T47D (cell line): Measurements from ENCODE around the gene SLCO2A1.
A peak's percentile ranks its signal among the peaks of the same experiment; 100 is the strongest.

Experiments
- DNase-seq, 2 experiments: peaks; one replicate each; pipeline versions ENCODE4 v3.0.0 to v3.0.0-alpha.2; 2011 to 2012; ENCODE audit warnings: low read depth in 1 of 2, low spot score in 1 of 2
- JUND ChIP-seq: IDR thresholded peaks from 2 replicates; pipeline ENCODE4 v1.6.1; 2012; ENCODE audit warnings: low read depth
- in situ Hi-C: cut with HindIII; loops from 2 replicates; pipeline ENCODE4 v1.10.0; 2016; ENCODE audit warnings: low sequenced_read_pairs, low pct_unique_long_range_greater_than_20kb

Gene SLCO2A1

DNA sequence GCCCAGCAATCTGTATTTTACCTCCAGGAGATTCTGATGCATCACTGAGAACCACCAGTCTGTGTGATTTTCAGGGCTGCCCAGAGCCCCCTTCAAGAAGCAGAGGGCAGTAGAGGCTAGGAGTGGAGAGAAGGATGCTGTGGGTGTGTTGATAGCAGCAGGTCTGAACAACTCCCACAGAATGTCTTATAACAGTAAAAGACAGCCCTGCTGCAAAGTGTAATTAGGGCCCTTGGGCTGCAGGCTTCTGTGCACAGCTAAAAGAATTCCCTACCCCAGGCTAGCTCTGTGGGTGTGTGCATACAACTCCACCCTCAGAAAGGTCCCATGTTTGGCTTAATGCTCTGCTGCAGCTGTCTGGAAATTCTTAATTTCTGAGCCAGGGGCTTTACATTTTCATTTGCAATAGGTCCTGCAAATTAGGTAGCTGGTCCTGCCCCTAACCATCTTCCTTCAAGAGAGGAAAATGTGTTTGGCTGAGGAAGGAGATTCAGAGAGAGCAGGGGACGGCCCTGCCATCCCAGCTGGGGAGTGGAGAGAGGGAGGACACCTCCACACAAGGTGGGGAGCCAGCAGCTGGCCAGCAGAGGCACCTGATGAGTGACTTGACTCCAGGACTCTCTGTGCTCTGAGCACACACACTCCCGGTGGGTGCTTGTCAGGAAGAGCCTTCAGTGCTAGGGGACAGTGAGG is 90.8 kb downstream of the SLCO2A1 start:
- in situ Hi-C loops, result no loop called here
- peak in 1 of 2 experiments; percentile 14 for DNase-seq

DNA sequence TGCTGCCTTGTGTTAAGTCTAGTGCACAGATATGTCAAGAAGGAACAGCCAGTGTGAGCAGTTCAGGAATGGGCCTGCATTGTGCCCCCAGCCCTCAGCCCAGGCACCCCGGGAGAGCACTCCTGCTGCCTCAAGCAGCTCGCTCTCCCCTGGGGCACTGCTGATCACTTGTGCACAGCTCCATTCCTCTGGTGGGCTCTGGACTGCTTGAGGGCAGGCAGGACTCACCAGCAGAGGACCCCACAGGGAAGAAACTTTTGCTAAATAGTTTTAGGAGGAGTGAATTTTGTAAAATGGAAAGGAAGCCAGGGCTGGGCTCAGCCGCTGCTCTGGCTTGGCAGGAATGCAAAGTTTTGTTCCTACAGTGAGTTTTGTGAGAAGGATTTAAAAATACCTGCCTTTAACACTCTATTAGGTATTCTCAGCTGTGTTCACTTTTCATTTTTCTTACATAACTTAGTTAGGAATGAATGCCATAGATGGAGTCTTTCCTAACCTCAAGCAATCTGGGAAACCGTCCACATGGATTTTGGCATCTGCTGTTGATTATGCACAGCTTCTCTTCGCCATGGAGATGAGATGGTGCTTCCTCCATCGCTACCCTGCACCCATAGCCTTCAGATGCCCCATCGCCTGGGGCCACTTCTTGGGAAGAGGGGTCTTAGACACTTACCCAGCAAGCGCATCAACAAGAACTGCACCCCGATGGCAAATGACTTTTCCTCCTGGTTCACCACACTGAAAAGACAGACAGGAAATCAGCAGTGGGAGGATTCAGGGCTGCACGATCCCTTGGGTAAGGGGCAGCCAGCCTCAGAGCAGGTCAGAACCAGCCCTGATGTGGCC is 91.7 kb downstream of the SLCO2A1 start:
- no peak for DNase-seq
- in situ Hi-C loops, result no loop called here
- TF ChIP-seq JUND, result no peak

More for the DNA sequence above, 90.8 kb downstream of the SLCO2A1 start:
- no peak for TF ChIP-seq JUND

DNA sequence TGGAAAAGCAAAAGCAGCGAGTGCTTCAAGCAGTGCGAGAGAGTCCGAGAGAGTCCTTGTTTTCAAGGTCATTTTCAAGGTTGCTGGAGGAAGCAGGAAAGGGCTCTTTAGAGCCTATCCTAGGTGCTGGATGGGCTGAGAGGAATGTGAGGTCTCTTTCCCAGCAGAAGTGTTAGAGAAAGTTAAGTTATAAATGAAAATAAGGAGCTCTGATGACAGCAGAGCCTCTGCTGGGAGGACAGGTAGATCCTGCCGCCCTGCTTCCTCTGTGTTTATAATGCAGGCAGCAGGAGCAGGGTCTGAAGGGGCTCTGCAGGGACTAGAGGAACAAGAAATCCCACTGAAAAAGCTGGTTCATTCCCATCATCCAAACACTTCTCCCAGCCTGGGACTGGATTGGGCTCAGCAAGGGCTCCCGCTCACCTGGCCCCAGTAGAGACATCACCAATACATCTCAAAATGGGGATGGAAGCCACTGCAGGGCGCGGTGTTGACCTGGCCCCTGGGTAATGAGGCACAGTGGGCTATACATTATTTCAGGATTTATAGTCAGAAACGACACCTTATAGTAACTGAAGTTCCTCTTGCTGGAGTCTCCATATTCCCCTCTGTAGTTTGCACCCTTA is 92.6 kb downstream of the SLCO2A1 start:
- no peak for TF ChIP-seq JUND
- in situ Hi-C loops, result no loop called here
- no peak for DNase-seq

DNA sequence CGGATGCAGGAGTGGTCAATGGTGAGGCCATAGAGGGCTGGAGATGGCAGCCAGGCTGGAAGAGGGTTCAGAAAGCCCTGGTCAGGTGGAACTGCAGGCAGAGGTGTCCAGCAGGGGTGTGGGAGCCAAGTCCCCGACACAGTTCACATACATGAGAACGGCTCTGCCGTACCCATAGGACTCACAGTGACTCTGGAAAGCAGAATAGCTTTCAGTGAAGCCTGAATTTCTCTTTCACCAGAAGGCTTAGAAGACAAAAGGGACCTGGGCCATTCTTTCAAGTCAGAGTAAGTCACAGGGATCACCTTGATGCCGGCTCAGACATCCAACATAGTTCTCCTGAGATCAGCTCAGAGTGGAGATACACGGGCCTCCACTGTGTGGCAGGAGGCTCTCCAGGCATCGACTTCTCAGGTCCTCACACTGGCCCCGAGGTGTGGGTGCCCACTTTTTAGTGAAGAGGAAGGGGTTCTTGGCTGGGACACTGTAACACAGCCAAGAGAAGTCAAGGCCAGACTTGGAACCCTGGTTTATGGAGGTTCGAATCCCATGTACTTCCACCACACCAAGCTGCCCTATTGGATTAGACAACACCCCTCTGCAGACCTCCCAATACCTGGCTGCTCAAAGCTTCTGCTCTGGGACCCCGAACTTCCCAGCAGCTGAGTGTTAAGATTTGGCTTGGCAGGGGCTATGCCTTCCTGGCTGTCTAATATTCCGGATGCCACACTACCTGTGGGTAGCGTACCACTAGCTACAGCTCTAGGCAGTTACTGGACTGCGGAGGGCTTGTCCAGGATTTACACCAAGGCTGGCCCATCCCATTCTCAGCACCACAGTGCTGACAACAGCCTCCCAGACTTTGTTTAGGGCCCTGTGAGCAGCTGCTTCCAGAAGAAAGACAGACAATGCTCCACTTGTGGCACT is 93.6 kb downstream of the SLCO2A1 start:
- in situ Hi-C loops, result no loop called here
- no peak for TF ChIP-seq JUND

DNA sequence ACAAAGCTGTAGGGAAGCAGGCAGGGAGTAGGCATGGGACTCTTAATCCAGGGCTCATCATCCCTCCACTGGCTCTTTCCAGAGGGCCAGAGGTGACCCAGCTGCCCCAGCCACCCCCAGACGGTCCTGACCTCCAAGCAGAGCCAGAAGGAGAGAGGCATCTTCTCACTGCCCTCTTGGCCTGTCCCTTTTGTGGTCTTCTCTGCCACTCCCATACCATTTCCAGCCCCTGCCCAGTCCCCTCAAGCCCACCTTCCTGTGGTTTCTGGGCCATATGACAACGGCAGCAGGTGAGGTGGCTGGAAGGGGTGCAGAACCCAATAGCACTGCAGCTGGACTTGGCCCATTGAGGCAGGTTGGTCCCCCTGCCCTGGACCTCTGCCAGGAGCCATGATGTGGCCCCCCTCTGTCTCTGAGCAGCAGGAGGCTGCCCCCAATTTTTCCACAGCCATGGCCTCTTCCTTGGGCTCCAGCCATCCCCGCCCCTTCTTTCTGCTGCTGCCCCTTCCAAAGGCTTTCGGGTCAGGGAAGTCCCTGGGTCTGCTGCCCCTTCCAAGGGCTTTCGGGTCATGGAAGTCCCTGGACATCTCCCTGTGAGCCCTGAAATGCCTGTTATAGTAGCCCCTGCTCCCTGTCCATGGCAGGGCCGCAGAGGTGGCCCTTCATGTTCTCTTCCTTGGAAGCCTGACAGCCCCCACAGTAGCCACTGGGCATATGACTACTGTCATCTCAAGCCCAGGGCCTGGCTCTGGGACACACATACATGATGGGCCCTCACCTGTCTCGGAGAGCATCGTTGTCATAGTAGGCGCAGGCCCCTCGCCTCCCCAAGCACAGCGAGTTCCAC is 94.5 kb downstream of the SLCO2A1 start:
- in situ Hi-C loops, result no loop called here
- DNase-seq, result no peak
- no peak for TF ChIP-seq JUND

More for the DNA sequence above, 93.6 kb downstream of the SLCO2A1 start:
- DNase-seq, result no peak

DNA sequence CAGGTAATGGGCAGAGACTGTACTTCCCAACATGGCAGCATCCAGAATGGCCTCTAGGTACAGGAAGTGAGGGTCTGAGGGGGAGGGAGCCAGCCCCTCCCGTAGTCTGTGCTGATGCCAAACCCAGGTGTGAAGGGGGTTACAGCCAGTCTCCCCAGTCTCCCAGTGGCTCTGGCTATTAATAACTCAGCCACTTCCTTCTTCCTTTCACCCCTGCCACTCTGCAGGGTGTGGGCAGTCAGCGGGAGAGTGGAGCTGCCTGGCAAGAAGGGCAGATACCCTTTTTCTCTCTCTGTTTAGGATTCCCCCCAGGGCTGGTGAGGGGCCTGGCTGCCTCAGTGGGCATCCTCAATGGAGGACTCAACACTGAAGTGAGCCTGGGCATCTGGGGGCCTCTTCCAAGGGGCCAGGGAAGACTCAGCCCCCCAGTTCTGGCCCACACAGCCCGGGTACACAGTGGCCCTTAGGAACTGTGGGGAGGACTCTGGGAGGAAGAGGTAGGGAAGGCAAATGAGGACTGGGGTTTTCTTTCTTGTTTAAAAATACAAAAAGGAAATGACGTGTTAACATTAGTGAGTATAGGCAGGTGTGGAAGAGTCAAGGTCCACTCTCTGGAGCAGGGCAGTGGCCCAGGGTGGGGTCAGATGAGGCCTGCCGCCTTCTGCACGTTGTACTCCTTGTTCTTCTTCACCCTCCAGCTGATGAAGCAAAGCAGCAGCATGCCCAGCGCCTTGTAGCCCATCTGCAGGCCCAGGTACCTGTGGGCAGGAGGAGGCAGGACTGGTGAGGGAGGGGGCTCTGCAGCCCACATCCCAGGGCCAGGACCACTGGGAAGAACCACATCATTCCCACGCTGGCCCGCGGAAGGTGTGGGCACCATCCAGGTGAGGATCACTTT is 95.4 kb downstream of the SLCO2A1 start:
- in situ Hi-C loops, result no loop called here
- no peak for DNase-seq
- no peak for TF ChIP-seq JUND

DNA sequence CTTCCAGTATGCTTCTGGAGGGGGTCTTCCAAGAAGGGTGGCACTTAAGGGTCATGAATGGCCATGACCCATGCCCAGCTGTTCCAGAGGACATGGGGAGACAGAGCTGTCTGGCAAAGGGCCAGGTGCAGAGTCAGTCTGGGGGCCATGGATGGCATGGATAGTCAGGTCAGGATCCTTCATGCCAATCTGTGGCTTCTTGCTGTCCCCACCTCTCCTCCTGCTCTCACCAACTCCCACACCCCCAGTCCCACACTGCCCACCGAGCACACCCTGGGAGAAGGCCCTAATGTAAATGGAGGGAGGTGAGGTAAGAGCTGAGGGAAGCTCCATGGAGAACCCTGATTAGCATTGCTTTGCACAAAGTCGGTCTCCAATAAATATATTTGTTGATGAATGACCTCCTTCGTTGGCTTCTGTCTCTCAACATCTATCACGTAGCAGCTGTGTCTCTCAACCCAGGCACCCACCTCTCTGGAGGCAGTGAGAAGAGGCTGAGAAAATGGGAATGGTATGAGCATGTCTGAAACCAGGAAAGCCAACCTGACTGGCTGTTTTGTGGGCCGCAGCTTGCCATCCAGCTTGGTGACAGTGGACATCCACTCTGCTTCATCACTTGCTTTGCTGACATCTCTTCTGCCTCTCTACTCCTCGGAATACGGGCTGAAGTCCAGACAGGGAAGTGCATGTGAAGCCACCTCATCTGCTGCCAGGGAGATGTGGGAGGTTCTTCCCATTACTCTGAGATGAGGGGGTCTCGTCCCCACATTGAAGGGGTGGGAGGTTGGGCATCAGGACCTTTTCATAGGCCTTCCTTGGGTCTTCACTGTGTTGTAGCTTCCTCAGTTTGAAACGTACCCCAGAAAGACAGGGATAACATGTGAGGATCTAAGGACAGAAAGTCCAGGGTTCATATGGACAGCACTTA is 96.4 kb downstream of the SLCO2A1 start:
- no peak for TF ChIP-seq JUND
- in situ Hi-C loops, result no loop called here
- DNase-seq, result no peak

DNA sequence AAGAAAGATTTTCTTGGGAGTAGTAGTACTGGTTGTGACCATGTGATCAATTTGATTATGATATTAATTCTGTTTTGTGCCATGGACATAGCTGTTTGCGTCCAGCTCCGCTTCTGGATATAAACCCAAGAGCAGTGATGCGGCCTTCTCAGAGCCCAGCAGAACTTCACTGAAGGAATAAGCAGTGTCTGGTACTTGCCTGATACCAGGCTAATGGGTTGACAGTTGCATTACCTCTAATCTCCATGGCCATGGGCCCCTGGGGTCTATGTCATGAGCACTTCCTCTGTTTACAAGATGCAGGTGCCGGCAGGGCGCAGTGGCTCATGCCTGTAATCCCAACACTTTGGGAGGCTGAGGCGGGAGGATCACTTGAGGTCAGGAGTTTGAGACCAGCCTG is 97.7 kb downstream of the SLCO2A1 start:
- TF ChIP-seq JUND, result no peak
- no peak for DNase-seq
- in situ Hi-C loops, result no loop called here

DNA sequence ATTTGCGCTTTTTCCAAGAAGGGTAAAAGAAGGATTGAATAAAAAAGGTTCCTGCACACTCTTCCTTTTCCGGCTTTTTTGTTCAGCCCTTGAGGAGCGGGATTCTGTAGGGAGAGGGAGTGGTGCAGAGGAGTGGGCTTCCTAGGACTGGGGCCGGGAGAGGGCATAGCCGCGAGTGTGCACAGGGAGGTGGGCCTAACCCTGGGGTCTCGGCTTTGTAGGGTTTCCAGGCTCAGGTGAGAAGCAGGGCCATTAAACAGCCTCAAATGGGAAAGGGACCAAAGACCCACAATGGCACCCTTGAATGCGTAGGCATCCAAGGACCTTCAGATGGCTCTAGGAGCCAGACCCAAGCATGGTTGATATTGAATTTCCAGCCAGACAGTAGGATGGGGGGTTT is 98.6 kb downstream of the SLCO2A1 start:
- no peak for DNase-seq
- in situ Hi-C loops, result no loop called here
- TF ChIP-seq JUND, result no peak
